HG03378 (cell line): Measurements from ENCODE around the gene ZNF343.
"Not testable (repeated sequence)": the region's sequence is repeated elsewhere in the genome, so short reads cannot be mapped to it uniquely, and the experiment has no call there.

ENCODE experiments used
- ATAC-seq: cut with Tn5 transposase; IDR thresholded peaks from one replicate; pipeline ENCODE4 v1.9.1; 2021; ENCODE audit warnings: mild to moderate bottlenecking, moderate library complexity; ENCODE audit not compliant: unreplicated experiment

Gene ZNF343

GRCh38 chr20:2508631-2509467 is at the start of gene ZNF343:
ZNF343 (minus strand) TSS chr20:2508915; CDS start chr20:2493895, 15,020 bp downstream.
- peak; percentile 91 for ATAC-seq

DNA sequence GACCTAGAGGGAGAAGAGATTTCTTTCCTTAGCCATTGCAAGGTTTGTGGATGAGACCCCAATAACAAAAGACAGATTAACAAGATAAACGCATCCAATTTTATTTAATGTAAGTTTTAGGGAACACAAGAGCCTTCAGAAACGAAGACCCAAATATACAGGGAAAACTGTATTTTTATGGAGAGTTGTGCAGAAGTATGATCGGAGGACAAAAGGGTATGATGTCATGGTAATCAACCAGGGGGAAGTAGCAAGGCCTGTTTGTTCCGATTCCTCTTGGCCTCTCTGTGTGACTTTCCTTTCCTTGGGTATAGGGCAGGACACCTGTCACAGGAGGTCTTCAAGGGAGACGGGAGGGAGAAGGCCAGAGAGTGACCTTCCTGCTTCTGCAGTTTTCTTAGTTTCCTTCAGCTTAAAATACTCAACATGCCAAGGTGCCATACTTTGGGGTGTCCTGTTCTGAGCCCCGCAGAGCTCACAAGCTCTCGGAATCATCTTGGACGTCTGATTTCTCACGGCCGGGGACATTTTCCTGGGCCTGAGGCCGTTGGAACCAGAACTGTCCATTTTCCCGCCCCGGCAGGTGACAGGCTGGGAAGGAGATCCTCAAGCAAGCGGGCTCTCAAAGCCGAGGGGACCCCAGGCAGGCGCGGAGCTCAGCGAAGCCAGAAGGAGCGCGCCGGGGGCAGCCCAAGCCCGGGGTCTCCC is 49.3 kb upstream of the ZNF343 start:
- no peak for ATAC-seq

DNA sequence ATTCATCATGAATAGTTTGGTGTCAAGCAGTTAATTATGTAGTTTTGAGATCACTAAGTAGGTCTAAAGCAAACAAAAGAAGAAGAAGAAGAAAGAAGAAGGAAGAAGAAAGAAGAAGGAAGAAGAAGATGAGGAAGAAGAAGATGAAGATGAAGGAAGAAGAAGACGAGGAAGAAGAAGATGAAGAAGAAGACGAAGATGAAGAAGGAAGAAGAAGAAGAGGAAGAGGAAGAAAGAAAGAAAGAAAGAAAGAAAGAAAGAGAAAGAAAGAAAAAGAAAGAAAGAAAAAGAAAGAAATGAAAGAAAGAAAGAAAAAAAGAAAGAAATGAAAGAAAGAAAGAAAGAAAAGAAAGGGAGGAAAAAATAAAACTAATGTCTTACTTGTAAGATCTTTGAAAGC is 36.9 kb upstream of the ZNF343 start:
- no peak for ATAC-seq

DNA sequence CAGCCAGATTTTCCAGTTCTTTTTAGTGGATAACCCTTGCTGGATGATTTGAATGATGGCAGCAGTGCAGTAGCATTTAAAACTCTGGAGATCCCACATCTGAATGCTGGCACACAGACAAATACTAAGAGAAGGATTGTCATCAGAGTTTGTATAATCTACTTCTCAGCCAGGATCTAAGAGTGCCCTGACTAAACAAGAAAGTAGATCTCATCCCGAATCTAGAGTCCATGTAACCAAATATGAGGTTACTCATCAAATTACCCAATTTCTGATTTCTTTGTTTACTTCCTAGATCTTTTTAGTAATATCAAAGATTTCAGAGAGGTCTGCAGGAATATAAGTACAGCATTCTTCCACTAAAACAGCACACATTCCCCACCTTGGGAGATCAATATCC is 35.5 kb upstream of the ZNF343 start:
- ATAC-seq: no peak

- no peak for ATAC-seq
Observed at GRCh38 chr20:2542361-2542760, 33.6 kb upstream of the ZNF343 start.

GRCh38 chr20:2541940-2542339 is 33.2 kb upstream of the ZNF343 start:
- ATAC-seq: no peak

DNA sequence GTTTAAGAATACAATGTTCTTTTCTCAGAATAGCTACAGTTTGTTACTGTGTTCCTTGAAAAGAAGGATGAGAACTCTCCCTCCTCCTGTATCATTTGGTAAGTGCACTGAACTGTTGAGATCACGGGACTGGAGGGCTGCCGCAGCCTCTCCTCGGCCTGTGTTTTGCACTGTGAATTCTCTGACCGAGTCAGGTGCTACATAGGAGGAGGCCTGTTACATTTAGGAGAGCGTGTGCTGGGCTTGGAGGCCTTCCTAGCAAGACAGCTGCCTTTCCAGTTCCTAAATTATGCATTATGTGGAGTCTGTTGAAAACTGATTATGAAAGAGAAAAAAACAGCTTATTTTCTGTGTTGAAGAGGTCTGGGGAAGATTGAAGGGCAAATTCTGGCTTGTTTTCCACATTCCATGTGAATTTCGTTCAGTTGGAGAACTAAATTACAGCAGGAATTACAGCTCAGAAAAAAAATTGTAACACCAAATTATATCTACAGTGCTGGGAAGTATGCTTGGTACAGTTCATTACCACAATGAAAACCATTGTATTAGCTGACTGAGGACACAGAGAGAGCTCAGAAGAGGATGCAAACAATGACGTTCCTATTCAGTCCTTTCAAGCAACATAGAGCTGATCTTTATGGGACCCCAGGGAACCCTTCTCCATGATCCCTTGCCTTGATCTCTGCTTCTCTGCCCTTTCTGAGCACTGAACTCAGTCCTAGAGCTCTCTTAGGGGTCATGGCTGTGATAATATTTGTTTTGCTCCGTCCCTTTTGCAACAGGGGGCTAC is 30.4 kb upstream of the ZNF343 start:
- no peak for ATAC-seq

DNA sequence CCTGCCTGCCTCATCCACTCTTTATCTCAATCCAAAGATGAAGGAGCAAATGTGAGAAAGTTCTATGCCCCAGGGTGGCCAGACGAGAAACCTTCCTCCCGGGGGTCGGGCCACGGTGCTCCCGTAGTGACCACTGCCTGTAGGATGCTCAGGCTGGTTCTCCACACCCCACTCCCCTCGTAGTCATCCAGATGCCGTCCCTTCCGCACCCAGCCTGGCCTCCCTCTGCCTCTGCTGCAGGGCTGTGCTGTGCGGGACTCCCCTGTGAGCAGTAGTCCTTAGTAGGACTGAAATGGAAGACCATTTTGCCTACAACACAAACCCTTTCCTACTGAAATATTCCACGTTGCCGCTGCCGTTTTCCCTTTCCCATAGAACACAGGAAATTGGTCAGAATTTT is 29.6 kb upstream of the ZNF343 start:
- ATAC-seq: no peak

GRCh38 chr20:2537101-2537500 is 28.4 kb upstream of the ZNF343 start:
- ATAC-seq: no peak

GRCh38 chr20:2536560-2536986 is 27.9 kb upstream of the ZNF343 start, which contains the start of gene TMC2:
TMC2 (plus strand) TSS chr20:2536573; CDS start chr20:2536622, 49 bp downstream.
- ATAC-seq: no peak

DNA sequence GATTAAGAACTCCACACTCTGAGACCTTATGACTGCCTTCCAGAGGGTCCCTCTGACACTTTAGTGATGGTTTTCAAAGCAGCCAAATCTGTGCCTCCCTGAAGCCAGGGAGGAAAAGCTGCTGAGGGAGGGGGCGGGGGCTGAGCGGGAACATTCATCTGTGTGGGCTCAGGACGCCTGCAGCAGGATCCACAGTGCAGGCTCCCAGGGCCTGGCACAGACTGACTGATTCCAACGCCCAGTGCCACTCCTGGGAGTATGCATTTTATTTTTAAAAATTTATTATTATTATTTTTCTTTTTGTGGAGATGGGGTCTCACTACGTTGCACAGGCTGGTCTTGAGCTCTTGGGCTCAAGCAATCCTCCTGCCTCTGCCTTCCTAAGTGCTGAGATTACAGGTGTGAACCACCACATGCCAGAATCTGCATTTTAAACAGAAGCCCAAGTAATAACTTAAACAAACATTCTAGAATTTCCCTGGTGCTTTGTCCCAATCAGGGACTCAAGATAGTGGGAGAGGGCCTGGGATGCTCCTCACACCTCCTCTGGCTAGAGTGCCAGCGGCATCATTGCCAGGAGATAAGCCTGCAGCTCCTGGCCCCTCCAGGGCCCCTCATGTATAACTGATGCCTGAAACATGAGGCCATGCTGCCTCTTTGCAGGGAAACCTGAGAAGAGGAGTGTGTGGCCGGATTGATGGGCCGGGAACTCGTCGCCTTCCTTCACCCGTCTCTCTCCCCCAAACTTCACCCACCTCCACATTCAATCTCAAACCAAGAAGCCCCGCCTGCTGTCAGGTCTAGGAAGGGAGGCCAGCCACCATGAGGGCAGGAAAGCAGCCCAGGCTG is 27.2 kb upstream of the ZNF343 start:
- ATAC-seq: no peak

GRCh38 chr20:2533118-2533517 is 24.4 kb upstream of the ZNF343 start:
- ATAC-seq: no peak

GRCh38 chr20:2528671-2529271 is 20.1 kb upstream of the ZNF343 start:
- ATAC-seq: no peak

- no peak for ATAC-seq
Observed at GRCh38 chr20:2527762-2528161, 19.0 kb upstream of the ZNF343 start.

DNA sequence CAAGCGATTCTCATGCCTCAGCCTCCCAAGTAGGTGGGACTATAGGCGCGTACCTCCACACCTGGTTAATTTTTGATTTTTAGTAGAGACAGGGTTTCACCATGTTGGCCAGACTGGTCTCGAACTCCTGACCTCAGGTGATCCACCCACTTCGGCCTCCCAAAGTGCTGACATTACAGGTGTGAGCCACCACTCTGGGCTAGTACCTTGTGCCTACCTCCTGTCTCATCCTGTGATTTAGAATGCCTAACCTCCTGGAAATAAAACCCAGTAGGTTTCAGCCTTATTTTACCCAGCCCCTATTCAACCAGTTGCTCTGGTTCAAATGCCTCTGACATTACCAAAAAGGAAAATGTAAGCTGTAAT is 17.5 kb upstream of the ZNF343 start:
- not testable (repeated sequence) for ATAC-seq

- no peak for ATAC-seq
Observed at GRCh38 chr20:2524709-2525506, 16.2 kb upstream of the ZNF343 start.

DNA sequence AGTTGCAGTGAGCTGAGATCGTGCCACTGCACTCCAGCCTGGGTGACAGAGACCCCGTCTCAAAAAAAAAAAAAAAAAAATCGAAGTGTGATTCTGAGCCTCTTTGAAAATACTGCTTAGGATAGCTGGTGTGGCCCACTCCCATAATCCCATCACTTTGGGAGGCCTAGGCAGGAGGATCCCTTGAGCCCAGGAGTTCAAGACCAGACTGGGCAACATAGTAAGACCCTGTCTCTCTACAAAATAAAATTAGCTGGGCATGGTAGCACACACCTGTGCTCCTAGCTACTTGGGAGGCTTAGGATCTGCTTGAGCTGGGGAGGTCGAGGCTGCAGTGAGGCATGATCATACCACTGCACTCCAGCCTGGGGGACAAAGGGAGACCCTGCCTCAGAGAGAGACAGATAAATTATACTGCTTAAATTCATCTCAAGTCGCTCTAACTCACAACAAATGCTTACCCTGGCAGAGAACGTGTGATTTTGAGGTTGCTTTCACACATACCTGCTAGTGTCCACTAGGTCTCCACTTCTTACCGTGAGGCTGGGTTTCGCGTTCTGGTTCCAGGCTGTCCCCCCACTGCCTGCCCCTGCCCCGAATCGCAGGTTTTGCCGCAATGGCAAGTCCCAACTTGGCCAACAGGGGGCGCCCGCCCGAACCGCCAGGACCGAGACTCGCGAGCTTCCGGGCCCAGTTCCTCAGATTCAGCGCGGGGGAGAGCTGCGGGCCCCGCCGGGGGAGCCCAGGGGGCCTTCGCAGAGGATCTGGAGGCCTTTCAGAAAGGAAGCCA is 15.4 kb upstream of the ZNF343 start:
- no peak for ATAC-seq

DNA sequence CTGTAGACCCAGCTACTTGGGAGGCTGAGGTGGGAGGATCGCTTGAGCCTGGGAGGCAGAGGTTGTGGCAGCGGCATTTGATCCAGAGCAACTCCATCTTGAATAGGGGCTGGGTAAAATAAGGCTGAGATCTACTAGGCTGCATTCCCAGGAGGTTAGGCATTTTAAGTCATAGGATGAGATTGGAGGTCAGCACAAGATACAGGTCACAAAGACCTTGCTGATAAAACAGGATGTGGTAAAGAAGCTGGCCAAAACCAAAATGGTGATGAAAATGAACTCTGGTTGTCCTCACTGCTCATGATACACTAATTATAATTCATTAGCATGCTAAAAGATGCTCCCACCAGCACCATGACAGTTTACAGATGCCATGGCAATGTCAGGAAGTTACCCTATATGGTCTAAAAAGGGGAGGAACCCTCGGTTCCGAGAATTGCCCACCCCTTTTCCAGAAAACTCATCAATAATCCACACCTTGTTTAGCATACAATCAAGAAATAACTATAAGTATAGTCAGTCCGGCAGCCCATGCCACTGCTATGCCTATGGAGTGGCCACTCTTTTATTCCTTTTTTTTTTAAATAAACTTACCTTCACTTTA is 14.2 kb upstream of the ZNF343 start:
- ATAC-seq: not testable (repeated sequence)
